Activated naive CD8-positive, alpha-beta T cell treated with anti-CD3 and anti-CD28 coated beads for 36 hours (primary cell): ENCODE results near the gene CACNA1C. TPM values are rescaled to one million over a fixed set of nuclear protein-coding genes. Genes with fewer than 3 reads are reported as not detected.

Source experiments
- DNase-seq: peaks from one replicate; pipeline ENCODE4 v3.0.0; 2021
- H3K27ac Mint-ChIP-seq: one replicate; pipeline ENCODE4 v1.8.0; 2022; ENCODE audit warnings: mild to moderate bottlenecking, moderate library complexity, mixed read lengths
- H3K27me3 Mint-ChIP-seq: one replicate; pipeline ENCODE4 v1.8.0; 2022; ENCODE audit warnings: mild to moderate bottlenecking, mixed read lengths
- H3K36me3 Mint-ChIP-seq: one replicate; pipeline ENCODE4 v1.8.0; 2021; ENCODE audit warnings: mild to moderate bottlenecking, mixed read lengths
- H3K4me1 Mint-ChIP-seq: one replicate; pipeline ENCODE4 v1.8.0; 2021; ENCODE audit warnings: mixed read lengths
- H3K4me3 Mint-ChIP-seq: one replicate; pipeline ENCODE4 v1.8.0; 2022; ENCODE audit warnings: mild to moderate bottlenecking, moderate library complexity, mixed read lengths
- H3K9me3 Mint-ChIP-seq: one replicate; pipeline ENCODE4 v1.8.0; 2022; ENCODE audit warnings: mixed read lengths
- total RNA-seq, 2 experiments: library from RNA; stranded (reverse); gene quantifications; one replicate each; pipeline ENCODE4 v1.2.3, GENCODE V29; 2021

Gene CACNA1C
- total RNA-seq, 2 experiments from 2014 or later, result 0.02 to 0.14 TPM

DNA sequence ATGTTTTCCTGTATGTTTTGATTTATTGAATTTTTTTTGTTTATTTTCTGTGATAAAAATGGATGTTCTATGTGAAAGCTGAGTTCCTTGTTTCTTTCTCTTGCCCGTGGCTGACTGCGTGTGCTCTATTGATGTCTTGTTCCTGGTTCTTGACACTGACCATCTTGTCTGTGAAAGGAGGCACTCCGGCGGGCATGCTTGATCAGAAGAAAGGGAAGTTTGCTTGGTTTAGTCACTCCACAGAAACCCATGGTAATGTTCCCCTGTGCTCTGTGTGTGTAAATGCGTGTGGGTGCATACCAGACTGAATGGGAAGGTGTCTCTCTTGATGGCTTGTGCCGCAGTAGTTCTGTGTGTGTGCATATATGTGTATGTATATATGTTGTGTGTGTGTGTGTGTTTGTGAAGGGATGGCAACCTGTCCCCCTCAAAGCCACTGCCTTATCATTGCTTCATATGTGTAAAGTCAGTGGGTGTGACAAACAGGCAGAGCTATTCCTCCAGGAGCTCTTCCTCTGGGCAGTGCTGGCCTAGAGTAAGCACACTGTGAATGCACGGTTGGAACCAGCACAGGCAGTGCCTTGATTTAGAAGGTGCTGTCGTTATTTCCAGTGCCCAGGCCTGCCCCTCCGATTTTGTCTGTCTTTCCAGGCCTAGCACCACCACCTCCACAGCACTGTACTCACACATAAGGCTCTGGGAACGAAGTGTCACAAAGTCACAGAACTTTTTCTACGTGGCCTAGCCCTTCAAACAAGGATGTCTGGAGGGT lies 494.7 kb downstream of the CACNA1C start:
- no peak for DNase-seq
- Mint-ChIP-seq H3K4me1 (no peaks in the 10 kb centered on the region), H3K9me3 (no peaks in the 10 kb centered on the region), H3K27ac (no peak overlapping the region), H3K4me3 (no peak overlapping the region), H3K27me3 (peaks cover 12% of the 10 kb centered on the region), H3K36me3 (no peaks in the 10 kb centered on the region)

DNA sequence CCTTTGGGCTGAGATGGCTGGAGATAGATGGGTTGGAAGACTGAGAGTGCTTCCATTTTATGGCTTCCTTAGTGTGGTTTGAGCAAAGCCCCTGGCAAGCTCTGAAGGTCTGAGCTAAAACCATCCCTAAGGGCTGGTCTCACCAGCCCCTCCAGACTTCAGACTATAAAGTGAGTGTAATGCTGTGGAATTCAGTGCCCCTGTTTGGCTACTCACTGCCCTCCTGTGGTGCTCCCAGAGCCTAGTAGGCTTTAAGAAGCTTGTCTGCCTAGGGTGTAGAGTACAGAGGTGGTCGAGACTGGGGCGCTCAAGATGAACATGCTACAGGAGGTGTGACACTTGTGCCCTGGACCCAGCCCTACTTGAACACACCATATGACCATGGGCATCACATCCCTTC lies 495.3 kb downstream of the CACNA1C start:
- H3K27ac Mint-ChIP-seq, result no peak overlapping the region
- no peak for DNase-seq
- no peaks in the 10 kb centered on the region for H3K9me3 Mint-ChIP-seq
- peaks cover 10% of the 10 kb centered on the region for H3K27me3 Mint-ChIP-seq
- no peaks in the 10 kb centered on the region for H3K36me3 Mint-ChIP-seq
- no peak overlapping the region for H3K4me3 Mint-ChIP-seq
- H3K4me1 Mint-ChIP-seq, result no peaks in the 10 kb centered on the region

DNA sequence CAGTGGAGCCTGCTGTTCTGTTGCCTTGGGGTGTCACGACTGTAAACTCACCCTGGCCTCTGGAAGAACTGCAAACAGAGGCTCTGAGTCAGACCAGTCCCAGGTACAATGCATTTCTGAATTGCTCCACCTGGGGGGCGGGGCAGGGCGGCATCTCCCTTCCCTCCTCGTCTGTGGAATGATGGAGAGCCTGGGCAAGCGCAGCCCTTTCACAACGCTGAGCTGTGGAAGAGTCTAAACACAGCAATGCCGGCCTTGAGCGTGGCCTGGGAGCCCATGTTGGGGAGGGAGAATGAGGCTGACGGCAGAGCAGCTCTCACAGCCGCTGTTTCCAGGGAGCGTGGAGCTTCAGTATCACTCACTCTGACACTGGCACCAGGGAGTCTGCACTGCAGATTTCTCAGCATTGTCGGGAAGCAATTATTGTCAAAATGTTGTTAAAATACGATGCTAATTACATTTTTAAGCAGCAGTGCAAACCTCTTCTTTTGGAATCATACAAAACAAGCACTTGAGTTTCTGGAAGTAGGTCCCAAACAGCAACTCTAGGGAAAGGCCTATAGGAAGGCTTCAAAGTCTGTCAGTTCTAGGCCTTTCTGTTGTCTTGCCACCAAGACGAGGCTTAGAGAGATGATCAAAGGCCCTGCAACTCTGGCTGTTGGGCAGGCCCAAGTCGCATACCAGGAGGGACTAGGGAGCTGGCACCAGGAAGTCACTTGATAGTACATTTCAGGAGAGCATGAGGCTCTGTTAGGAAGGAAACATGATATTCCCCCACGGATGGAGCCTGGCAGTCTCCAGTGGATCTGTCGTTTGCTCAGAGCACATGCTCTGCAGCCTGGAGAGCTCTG lies 498.0 kb downstream of the CACNA1C start:
- Mint-ChIP-seq H3K9me3 (no peaks in the 10 kb centered on the region), H3K4me3 (no peak overlapping the region), H3K36me3 (no peaks in the 10 kb centered on the region), H3K27me3 (no peaks in the 10 kb centered on the region), H3K4me1 (no peaks in the 10 kb centered on the region), H3K27ac (no peak overlapping the region)
- no peak for DNase-seq

DNA sequence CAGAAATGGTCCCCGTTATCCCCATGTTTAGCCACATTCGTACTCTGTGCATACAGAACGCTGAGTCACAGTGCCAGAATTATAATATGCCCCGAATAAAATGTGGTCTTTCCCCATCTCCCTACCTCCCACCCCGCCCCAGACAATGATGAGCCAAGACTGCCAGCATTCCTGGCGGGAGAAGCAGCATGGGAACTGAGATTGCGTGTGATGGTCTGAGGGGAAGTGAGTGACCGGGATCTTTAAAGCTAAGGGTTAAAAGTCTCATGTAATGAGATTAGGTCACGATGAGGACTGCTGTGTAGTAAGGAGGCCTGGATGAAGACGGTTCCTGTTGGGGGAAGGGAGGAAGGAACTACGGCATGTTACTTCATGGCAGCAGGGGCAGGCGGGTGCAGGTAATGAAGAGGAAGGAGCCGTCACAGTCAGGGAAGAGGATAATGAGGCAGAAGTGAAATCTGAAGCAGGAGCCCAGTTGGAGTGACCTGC lies 498.7 kb downstream of the CACNA1C start:
- Mint-ChIP-seq H3K36me3 (no peaks in the 10 kb centered on the region), H3K27ac (no peak overlapping the region), H3K9me3 (no peaks in the 10 kb centered on the region), H3K4me1 (no peaks in the 10 kb centered on the region), H3K27me3 (no peaks in the 10 kb centered on the region), H3K4me3 (no peak overlapping the region)
- DNase-seq, result no peak

DNA sequence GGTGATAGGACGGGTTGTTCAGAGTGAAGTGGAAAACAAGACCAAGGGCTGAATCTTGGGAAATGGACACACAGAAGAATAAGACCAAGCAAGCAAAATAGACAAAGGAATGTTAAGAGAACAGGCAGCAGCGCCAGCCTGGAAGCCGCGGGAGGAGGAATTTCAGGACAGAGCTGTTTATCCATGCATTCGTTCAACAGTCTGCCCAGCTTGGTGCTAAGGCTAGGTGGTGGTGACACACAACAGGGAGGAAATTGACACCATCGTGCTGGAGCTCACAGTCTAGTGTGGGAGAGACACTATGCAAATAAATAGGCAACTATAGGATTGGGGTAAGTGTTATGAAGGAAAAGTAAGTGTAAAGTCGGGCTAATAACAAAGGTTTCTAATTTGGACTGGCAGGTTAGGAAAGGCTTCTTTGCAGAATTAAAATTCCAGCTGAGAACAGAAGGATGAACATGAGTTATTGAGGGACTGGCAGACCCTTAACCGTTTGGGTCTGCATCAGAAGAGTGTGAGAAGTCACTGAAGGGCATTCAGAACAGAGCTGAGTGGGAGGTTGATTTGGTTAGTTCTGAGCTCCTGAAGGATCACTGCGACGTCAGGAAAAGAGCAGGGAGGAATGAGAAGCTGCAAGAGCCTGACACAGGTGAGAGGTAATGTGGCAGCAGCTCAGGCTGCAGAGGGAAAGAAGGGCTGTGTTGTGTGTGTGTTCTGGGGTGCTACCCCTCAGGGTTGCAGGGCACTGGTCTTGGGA lies 499.4 kb downstream of the CACNA1C start:
- no peak overlapping the region for H3K4me3 Mint-ChIP-seq
- no peak for DNase-seq
- no peaks in the 10 kb centered on the region for H3K4me1 Mint-ChIP-seq
- H3K27me3 Mint-ChIP-seq, result no peaks in the 10 kb centered on the region
- no peaks in the 10 kb centered on the region for H3K9me3 Mint-ChIP-seq
- H3K36me3 Mint-ChIP-seq, result no peaks in the 10 kb centered on the region
- H3K27ac Mint-ChIP-seq, result no peak overlapping the region

DNA sequence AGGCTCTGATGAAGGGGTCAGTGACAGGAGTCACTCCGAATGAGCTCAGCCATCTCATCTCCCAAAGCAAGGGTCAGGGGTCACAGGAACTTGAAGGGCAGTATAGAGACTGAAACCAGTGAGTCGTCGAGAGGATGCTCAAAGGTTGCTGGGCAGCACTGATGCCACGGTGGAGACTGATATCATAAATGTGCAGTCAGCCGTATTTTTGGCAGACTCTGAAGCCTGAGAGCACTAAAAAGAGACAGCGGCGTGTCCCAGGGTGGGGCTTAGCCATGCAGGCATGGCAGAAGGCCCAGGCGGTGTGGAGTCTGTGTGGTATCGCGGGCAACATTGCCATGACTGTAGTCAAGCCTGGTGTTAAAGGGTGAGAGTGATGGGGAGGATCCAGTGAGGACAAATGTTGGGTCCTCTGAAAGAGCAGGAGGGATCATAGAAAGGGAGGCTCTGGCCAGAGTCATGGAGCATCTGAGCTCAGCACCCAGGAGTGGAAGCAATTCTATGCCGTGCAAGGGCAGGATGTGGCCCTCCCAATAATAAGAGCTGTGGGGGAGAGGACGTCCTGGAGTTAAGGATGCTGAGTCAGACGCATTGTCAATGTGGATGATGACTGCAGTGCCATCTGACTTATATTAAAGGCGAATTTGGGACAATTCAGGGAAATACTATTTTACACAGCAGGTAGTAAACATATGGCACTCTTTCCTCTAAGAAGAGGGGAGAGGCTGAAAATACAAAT lies 500.8 kb downstream of the CACNA1C start:
- H3K9me3 Mint-ChIP-seq, result no peaks in the 10 kb centered on the region

DNA sequence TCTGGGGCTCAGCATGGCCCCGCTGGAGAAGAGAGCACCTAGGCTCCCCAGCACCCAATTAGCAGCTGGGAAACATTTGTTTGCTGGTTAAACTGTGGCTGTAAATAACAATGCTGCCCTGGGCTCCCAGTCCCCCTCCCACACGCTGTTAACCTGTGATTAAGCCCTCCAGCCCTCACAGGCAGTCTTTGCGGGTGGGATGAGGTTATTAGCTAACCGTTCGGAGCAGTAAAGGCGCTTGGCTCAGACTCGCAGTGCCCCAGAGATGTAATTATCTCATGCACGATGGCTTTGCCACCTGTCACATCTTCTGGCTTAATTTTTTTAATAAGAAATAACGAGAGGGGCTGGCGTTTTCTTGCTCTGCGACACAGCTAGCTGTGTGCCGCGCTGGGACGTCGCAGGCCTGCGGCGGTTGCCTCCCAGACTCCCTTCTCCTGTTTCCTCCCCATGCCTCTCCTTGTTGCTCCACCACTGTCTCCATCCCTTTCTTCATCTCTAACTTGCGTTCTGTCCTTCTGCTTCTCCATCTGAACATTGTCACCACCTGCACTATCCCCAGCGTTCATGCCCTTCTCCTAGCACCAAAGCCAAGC lies 502.8 kb downstream of the CACNA1C start:
- Mint-ChIP-seq H3K9me3 (no peaks in the 10 kb centered on the region), H3K27me3 (no peaks in the 10 kb centered on the region), H3K4me3 (no peak overlapping the region), H3K27ac (no peak overlapping the region), H3K36me3 (no peaks in the 10 kb centered on the region), H3K4me1 (no peaks in the 10 kb centered on the region)
- DNase-seq, result no peak

More for the DNA sequence above, 500.8 kb downstream of the CACNA1C start:
- Mint-ChIP-seq H3K27me3 (no peaks in the 10 kb centered on the region), H3K27ac (no peak overlapping the region), H3K36me3 (no peaks in the 10 kb centered on the region), H3K4me3 (no peak overlapping the region), H3K4me1 (no peaks in the 10 kb centered on the region)
- DNase-seq, result no peak

DNA sequence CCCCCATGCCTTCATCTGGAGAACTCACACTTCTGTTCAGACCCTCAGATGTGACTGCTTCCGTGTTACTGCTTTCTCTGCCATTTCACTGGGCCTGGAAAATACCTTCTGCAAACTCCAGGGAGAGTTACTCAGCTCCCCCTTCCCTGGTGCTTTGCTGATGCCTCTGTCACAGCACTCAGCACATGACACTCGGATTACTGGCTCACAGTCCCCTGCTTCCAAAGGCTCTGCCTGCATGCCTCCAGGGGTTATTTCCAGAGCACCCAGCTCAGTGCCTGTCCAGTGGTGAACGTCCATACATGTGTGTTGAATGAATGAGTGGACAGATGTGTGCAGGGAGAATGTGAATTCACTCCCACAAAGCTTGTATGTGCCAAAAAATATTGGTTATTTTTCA lies 504.8 kb downstream of the CACNA1C start:
- DNase-seq, result no peak
- Mint-ChIP-seq H3K27ac (no peak overlapping the region), H3K4me3 (no peak overlapping the region), H3K9me3 (no peaks in the 10 kb centered on the region), H3K27me3 (no peaks in the 10 kb centered on the region), H3K36me3 (no peaks in the 10 kb centered on the region), H3K4me1 (no peaks in the 10 kb centered on the region)

DNA sequence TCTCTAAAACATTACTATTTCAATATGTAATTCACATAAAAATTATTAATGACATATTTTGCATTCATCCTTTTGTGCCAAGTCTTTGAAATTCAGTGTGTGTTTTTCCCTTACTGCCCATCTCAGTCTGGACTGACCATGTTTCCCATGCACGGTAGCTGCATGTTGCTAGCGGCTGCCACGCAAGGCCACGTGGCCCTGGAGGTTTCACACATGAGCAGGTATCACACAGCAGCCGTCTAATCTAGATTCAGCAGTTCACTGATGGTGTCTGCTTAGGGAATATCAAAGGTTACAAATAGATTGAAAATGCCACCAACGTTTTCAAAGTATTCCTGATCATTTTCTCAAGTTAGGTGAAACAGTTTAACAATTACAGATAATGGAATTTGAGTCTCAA lies 507.1 kb downstream of the CACNA1C start:
- Mint-ChIP-seq H3K4me3 (no peak overlapping the region), H3K36me3 (no peaks in the 10 kb centered on the region), H3K9me3 (no peaks in the 10 kb centered on the region), H3K27me3 (no peaks in the 10 kb centered on the region), H3K27ac (no peak overlapping the region), H3K4me1 (no peaks in the 10 kb centered on the region)
- DNase-seq, result no peak

DNA sequence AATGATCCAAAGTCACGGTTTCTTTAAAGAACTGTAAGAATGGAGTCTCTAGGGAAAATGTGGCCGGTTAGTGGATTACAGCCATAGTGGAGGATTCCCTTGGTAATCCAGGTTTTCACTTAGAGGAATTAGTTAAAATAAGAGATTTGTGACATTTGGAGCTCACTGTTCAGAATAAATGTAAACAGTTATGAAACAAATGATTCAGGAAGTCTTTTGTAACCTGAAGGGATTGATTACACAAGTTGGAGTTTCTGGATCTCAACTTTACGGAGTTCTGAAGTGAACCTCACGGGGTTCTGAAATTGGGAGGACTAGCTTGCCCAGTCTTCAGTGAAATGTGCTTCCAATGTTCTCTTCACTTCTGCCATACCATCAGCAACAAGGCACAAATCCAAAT lies 507.6 kb downstream of the CACNA1C start:
- Mint-ChIP-seq H3K4me3 (no peak overlapping the region), H3K9me3 (no peaks in the 10 kb centered on the region), H3K4me1 (no peaks in the 10 kb centered on the region), H3K36me3 (no peaks in the 10 kb centered on the region), H3K27ac (no peak overlapping the region), H3K27me3 (no peaks in the 10 kb centered on the region)
- no peak for DNase-seq

DNA sequence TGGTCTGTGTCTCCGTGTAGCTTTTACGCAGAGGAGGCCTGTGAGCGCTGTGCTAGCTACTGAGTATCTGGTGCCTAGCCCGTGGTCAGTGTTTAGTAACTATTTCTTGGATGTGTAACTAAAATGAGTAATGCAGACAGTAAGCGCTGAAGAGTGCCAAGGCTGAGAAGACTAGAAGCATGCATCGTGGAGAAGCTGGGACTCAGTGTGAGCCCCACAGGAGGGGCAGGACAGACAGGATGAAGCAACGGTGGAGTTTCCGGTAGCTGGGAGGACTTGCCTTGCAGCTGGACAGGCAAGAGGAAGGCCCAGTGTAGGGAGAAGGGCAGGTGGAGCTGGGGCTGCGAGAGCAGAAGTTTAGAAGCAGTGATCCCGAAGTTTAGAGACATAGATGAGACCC lies 508.6 kb downstream of the CACNA1C start:
- Mint-ChIP-seq H3K9me3 (no peaks in the 10 kb centered on the region), H3K27me3 (no peaks in the 10 kb centered on the region), H3K36me3 (no peaks in the 10 kb centered on the region), H3K4me1 (no peaks in the 10 kb centered on the region), H3K27ac (no peak overlapping the region), H3K4me3 (no peak overlapping the region)
- no peak for DNase-seq

DNA sequence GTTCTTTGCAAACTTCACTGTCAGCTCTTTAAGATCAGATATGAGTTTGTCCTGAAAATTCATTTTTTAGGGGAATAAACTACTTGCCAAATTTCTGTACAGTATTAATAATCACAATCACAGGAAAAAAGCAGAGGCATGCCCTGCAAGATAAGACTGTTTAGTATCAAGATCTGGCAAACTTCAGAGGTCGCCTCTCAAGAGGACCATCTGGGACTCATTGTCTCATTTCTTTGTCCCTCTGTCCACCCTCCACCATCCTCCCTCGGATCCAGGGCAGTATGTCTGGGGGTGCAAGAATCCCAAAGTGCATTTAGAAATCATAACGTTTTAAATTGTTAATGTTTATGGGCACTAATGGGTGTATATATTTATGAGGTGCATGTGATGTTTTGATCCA lies 509.6 kb downstream of the CACNA1C start:
- no peaks in the 10 kb centered on the region for H3K36me3 Mint-ChIP-seq
- H3K9me3 Mint-ChIP-seq, result no peaks in the 10 kb centered on the region
- DNase-seq, result no peak
- H3K4me3 Mint-ChIP-seq, result no peak overlapping the region
- no peak overlapping the region for H3K27ac Mint-ChIP-seq
- H3K27me3 Mint-ChIP-seq, result no peaks in the 10 kb centered on the region
- no peaks in the 10 kb centered on the region for H3K4me1 Mint-ChIP-seq

DNA sequence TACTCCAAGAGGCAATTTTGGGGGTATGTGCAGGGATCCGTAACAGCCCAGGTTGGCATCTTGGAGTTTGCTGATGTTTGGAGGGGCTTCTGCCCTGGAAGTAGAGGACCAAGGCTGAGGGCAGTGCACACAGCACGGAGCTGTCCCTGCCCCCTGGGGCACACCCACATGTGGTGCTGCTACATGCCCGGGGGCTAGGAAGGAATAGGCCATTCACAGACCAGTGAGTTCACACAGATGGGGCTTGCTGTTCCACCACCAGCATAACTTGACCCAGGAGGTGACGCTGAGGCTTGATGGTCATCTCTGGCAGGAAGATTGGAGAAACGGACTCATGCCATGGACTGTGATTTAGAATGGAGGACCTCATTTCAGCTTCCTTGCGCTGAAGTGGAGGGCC lies 510.9 kb downstream of the CACNA1C start:
- no peaks in the 10 kb centered on the region for H3K36me3 Mint-ChIP-seq
- no peaks in the 10 kb centered on the region for H3K4me1 Mint-ChIP-seq
- H3K27ac Mint-ChIP-seq, result no peak overlapping the region
- H3K4me3 Mint-ChIP-seq, result no peak overlapping the region
- DNase-seq, result no peak
- H3K9me3 Mint-ChIP-seq, result no peaks in the 10 kb centered on the region
- no peaks in the 10 kb centered on the region for H3K27me3 Mint-ChIP-seq

DNA sequence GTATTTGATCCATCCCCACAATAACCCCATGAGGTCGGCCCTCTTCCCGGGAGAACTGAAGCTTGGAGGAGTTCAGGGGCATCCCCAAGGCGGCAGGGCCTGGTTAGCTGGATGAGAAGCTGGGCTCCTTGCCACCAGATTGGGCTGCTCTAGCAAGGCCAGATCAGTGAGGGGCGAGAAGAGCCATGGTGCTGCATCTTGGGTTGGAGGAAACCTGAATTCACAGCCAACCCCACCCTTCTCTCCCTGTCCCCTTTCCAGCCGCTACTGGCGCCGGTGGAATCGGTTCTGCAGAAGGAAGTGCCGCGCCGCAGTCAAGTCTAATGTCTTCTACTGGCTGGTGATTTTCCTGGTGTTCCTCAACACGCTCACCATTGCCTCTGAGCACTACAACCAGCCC lies 513.4 kb downstream of the CACNA1C start:
- no peaks in the 10 kb centered on the region for H3K4me1 Mint-ChIP-seq
- H3K36me3 Mint-ChIP-seq, result no peaks in the 10 kb centered on the region
- H3K27me3 Mint-ChIP-seq, result no peaks in the 10 kb centered on the region
- no peaks in the 10 kb centered on the region for H3K9me3 Mint-ChIP-seq
- no peak overlapping the region for H3K4me3 Mint-ChIP-seq
- no peak for DNase-seq
- H3K27ac Mint-ChIP-seq, result no peak overlapping the region
